IgD-negative memory B cell (primary cell): ENCODE data around the gene HNRNPLL. TPM values are rescaled to one million over a fixed set of nuclear protein-coding genes. Genes with fewer than 3 reads are reported as not detected.

Experiments
- H3K27ac Mint-ChIP-seq, 3 donors: one replicate each; pipeline ENCODE4 v1.8.0; 2020 to 2022; ENCODE audit warnings: mild to moderate bottlenecking in 3 of 3, mixed read lengths in 3 of 3, moderate library complexity in 1 of 3
- H3K27me3 Mint-ChIP-seq: one replicate; pipeline ENCODE4 v1.8.0; 2021; ENCODE audit warnings: mixed read lengths
- H3K36me3 Mint-ChIP-seq: one replicate; pipeline ENCODE4 v1.8.0; 2020; ENCODE audit warnings: mild to moderate bottlenecking, mixed read lengths
- H3K4me1 Mint-ChIP-seq, 3 donors: one replicate each; pipeline ENCODE4 v1.8.0; 2020 to 2022; ENCODE audit warnings: mixed read lengths in 3 of 3, mild to moderate bottlenecking in 1 of 3
- H3K4me3 Mint-ChIP-seq, 4 donors: one replicate each; pipeline ENCODE4 v1.8.0; 2020 to 2022; ENCODE audit warnings: mild to moderate bottlenecking in 4 of 4, mixed read lengths in 4 of 4, moderate library complexity in 3 of 4
- H3K9me3 Mint-ChIP-seq, 3 donors: one replicate each; pipeline ENCODE4 v1.8.0; 2020 to 2021; ENCODE audit warnings: mixed read lengths in 3 of 3, mild to moderate bottlenecking in 1 of 3
- polyA plus RNA-seq: library from polyadenylated mRNA; unstranded; fragments of 300-500 nt; fragmentation: Illumina TruSeq; gene quantifications from one replicate; pipeline ENCODE4 v1.2.3, GENCODE V29; 2021

HNRNPLL gene
- polyA plus RNA-seq, 1 donor from 2014 or later: 3.1 TPM

- Mint-ChIP-seq H3K36me3 (peaks cover 2% of the 10 kb centered on the region), H3K27me3 (peaks cover 24% of the 10 kb centered on the region), H3K27ac (no peak overlapping the region), H3K4me3 (no peak overlapping the region), H3K4me1 (peaks cover 0 to 1% (median 0%) of the 10 kb centered on the region in 3 donors), H3K9me3 (peaks cover 0 to 3% (median 0%) of the 10 kb centered on the region in 3 donors)
These were observed 11.6 kb downstream of the HNRNPLL start for GRCh38 chr2:38591152-38591551.

- H3K9me3 Mint-ChIP-seq: peaks cover 0 to 3% (median 0%) of the 10 kb centered on the region in 3 donors
- no peak overlapping the region for H3K4me3 Mint-ChIP-seq
- peaks cover 2% of the 10 kb centered on the region for H3K36me3 Mint-ChIP-seq
- H3K27me3 Mint-ChIP-seq: peaks cover 20% of the 10 kb centered on the region
- peaks cover 0 to 1% (median 0%) of the 10 kb centered on the region in 3 donors for H3K4me1 Mint-ChIP-seq
- no peak overlapping the region for H3K27ac Mint-ChIP-seq
These were observed 12.7 kb downstream of the HNRNPLL start for GRCh38 chr2:38590053-38590452.

DNA sequence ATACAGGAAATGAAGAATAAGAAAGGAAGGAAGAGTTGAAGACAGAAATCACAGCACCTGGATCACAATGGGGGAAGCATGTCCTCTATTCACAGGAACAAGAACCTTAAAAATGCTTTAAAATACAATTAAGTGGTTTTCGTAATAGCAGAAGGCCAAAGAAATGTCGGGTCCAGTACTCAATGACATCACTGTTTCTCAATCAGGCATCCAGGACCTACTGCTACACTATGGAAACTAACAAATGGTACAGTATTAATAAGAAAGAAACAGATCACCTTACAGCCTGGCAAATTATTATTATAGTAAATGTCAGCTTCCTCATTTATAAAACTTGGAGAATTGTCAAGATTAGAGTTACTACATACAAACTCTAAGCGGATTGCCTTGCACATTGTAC, 15.8 kb downstream of the HNRNPLL start:
- no peaks in the 10 kb centered on the region for H3K4me1 Mint-ChIP-seq
- H3K9me3 Mint-ChIP-seq: peaks cover 0 to 3% (median 0%) of the 10 kb centered on the region in 3 donors
- H3K27ac Mint-ChIP-seq: no peak overlapping the region
- peaks cover 2% of the 10 kb centered on the region for H3K36me3 Mint-ChIP-seq
- H3K4me3 Mint-ChIP-seq: no peak overlapping the region
- peaks cover 10% of the 10 kb centered on the region for H3K27me3 Mint-ChIP-seq

GRCh38 chr2:38584881-38585280, 17.8 kb downstream of the HNRNPLL start:
- Mint-ChIP-seq H3K27me3 (peaks cover 7% of the 10 kb centered on the region), H3K27ac (no peak overlapping the region), H3K9me3 (peaks cover 0 to 3% (median 0%) of the 10 kb centered on the region in 3 donors), H3K4me3 (no peak overlapping the region), H3K36me3 (peaks cover 2% of the 10 kb centered on the region), H3K4me1 (no peaks in the 10 kb centered on the region)

DNA sequence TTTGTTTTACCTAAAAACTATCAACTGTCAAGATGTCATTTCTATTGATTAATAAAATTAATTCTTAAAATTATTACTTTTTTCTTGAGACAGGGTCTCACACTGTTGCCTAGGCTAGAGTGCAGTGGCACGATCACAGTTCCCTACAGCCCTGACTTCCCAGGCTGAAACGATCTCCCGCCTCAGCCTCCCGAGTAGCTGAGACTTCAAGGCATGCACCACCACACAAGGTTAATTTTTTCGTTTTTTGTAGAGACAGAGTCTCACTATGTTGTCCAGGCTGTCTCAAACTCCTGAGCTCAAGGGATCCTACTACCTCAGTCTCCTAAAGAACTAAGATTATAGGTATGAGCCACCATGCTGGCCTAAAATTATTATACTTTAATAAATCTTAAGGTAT, 18.7 kb downstream of the HNRNPLL start:
- H3K4me3 Mint-ChIP-seq: no peak overlapping the region
- peaks cover 0 to 3% (median 0%) of the 10 kb centered on the region in 3 donors for H3K9me3 Mint-ChIP-seq
- peaks cover 6% of the 10 kb centered on the region for H3K27me3 Mint-ChIP-seq
- no peaks in the 10 kb centered on the region for H3K4me1 Mint-ChIP-seq
- H3K27ac Mint-ChIP-seq: no peak overlapping the region
- peaks cover 2% of the 10 kb centered on the region for H3K36me3 Mint-ChIP-seq

GRCh38 chr2:38583524-38583923, 19.2 kb downstream of the HNRNPLL start:
- Mint-ChIP-seq H3K4me3 (no peak overlapping the region), H3K9me3 (peaks cover 0 to 3% (median 0%) of the 10 kb centered on the region in 3 donors), H3K4me1 (no peaks in the 10 kb centered on the region), H3K27me3 (peaks cover 6% of the 10 kb centered on the region), H3K36me3 (peaks cover 2% of the 10 kb centered on the region), H3K27ac (no peak overlapping the region)

GRCh38 chr2:38581193-38582147, 21.3 kb downstream of the HNRNPLL start:
- Mint-ChIP-seq H3K27ac (no peak overlapping the region), H3K9me3 (no peaks in the 10 kb centered on the region), H3K36me3 (no peaks in the 10 kb centered on the region), H3K27me3 (peaks cover 3% of the 10 kb centered on the region), H3K4me1 (no peaks in the 10 kb centered on the region), H3K4me3 (no peak overlapping the region)

GRCh38 chr2:38580115-38580636, 22.6 kb downstream of the HNRNPLL start:
- H3K4me1 Mint-ChIP-seq: no peaks in the 10 kb centered on the region
- no peak overlapping the region for H3K27ac Mint-ChIP-seq
- H3K4me3 Mint-ChIP-seq: no peak overlapping the region
- no peaks in the 10 kb centered on the region for H3K36me3 Mint-ChIP-seq
- no peaks in the 10 kb centered on the region for H3K9me3 Mint-ChIP-seq
- H3K27me3 Mint-ChIP-seq: peaks cover 3% of the 10 kb centered on the region

GRCh38 chr2:38578832-38579231, 23.9 kb downstream of the HNRNPLL start:
- no peak overlapping the region for H3K27ac Mint-ChIP-seq
- H3K9me3 Mint-ChIP-seq: no peaks in the 10 kb centered on the region
- H3K27me3 Mint-ChIP-seq: peaks cover 3% of the 10 kb centered on the region
- H3K4me3 Mint-ChIP-seq: no peak overlapping the region
- H3K4me1 Mint-ChIP-seq: no peaks in the 10 kb centered on the region
- H3K36me3 Mint-ChIP-seq: no peaks in the 10 kb centered on the region

DNA sequence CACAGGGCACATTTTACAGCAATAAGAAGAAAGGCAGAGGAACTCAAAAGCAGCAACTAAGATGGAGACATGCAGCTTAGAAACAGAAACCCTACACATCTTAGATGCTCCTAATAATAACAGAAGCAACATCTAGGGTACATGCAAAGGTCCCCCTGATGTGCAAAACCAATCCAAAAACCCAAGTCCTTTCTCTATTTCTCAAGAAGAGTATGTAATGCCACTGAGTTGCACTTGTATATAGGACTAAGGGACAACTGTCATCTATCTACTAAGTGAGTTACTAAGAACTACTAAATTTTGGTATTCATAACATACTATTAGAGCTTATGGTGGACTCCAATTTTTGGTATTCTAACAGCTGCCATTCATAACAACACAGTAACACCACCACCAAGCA, 28.4 kb downstream of the HNRNPLL start:
- Mint-ChIP-seq H3K36me3 (no peaks in the 10 kb centered on the region), H3K9me3 (no peaks in the 10 kb centered on the region), H3K4me3 (no peak overlapping the region), H3K27me3 (no peaks in the 10 kb centered on the region), H3K4me1 (no peaks in the 10 kb centered on the region), H3K27ac (no peak overlapping the region)

DNA sequence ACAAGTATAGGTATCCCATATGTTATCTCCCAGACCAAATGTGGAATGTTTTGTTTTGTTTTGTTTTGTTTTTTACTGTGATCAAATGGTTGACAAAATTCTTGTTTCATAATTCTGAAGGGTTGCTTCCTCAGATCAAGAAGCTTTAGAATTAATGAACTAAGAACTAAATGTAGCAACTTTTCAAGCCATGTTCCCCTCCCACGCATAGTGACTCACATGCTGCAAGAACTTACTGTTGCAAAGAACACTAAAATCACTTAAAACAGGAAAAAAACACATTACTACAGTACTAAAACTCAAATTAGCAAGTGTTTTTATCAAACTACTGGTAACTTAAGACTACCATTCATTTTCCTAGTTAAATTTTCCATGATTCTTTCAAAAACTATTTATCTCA, 30.6 kb downstream of the HNRNPLL start:
- no peaks in the 10 kb centered on the region for H3K27me3 Mint-ChIP-seq
- H3K4me3 Mint-ChIP-seq: no peak overlapping the region
- no peak overlapping the region for H3K27ac Mint-ChIP-seq
- H3K9me3 Mint-ChIP-seq: no peaks in the 10 kb centered on the region
- H3K36me3 Mint-ChIP-seq: no peaks in the 10 kb centered on the region
- H3K4me1 Mint-ChIP-seq: no peaks in the 10 kb centered on the region

GRCh38 chr2:38571193-38571592, 31.5 kb downstream of the HNRNPLL start:
- Mint-ChIP-seq H3K27me3 (no peaks in the 10 kb centered on the region), H3K36me3 (peaks cover 1% of the 10 kb centered on the region), H3K4me1 (no peaks in the 10 kb centered on the region), H3K9me3 (no peaks in the 10 kb centered on the region), H3K27ac (no peak overlapping the region), H3K4me3 (no peak overlapping the region)

DNA sequence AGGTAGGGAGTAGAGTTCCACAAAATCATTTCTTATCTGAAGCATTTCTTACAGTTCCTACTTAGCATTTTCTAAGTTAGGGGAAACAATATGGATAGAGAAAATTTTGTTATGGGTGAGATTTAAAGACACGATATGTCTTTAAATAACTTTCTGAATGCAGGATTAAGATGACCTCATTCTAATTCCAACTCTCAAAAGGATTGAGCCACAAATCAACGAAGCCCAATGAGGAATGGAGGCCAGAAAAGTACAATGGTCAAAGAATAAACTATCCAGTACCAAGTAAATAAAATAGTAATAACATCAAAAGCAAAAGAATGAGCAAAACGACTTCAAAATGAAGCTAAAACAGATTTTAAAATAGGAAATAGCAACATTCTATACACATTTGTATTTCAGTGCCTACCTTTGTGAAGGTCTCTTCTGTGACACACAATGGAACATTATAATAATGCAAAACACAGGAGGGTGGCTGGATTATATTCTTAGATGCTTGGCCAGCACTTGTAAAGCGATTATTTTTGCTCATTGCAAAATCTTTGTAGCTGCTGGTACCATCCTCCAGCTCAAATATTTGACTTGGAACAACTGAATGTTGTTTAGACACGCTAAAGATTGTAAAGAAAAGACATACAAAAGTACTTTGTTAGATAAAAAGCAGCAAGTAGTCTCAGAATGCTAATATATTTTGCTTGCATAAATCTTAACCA, 33.8 kb downstream of the HNRNPLL start:
- peaks cover 1% of the 10 kb centered on the region for H3K36me3 Mint-ChIP-seq
- H3K4me1 Mint-ChIP-seq: no peaks in the 10 kb centered on the region
- no peaks in the 10 kb centered on the region for H3K27me3 Mint-ChIP-seq
- no peak overlapping the region for H3K27ac Mint-ChIP-seq
- no peaks in the 10 kb centered on the region for H3K9me3 Mint-ChIP-seq
- no peak overlapping the region for H3K4me3 Mint-ChIP-seq

DNA sequence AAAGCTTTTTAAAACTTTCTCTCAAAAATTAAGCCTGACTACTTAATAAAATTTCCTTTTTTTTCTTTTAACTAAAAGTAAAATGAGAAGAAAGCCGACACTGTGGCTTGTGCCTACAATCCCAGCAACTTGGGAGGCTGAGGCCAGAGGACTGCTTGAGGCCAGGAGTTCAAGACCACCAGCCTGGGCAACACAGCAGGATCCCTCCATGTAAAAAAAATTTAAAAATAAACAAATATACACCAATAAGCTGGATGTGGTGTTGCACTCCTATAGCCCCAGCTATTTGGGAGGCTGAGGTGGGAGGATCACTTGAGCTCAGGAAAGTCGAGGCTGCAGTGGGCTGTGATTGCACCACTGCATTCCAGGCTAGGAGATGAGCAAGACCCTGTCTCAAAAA, 37.4 kb downstream of the HNRNPLL start:
- H3K4me1 Mint-ChIP-seq: no peaks in the 10 kb centered on the region
- H3K27ac Mint-ChIP-seq: no peak overlapping the region
- H3K4me3 Mint-ChIP-seq: no peak overlapping the region
- no peaks in the 10 kb centered on the region for H3K9me3 Mint-ChIP-seq
- peaks cover 1% of the 10 kb centered on the region for H3K36me3 Mint-ChIP-seq
- H3K27me3 Mint-ChIP-seq: no peaks in the 10 kb centered on the region

DNA sequence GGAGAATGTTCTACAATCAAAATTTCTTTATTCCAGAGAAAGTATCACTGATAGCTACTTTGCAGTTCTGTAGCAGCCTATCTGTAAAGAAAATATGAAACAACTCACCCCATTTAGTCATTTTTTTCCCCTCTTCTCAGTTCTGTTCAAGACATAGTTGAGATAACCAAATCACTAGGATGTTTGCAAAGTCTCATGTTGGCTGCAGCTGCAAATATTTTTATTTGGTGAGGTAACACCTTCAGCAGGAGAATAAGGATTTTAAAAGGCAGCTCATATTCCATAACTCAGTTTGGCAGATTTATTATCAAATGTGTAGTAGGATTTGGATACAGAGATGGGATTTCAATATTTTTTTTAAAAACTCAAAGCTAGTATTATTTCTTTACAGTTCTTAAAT, 41.0 kb downstream of the HNRNPLL start:
- H3K27ac Mint-ChIP-seq: no peak overlapping the region
- peaks cover 3% of the 10 kb centered on the region for H3K27me3 Mint-ChIP-seq
- H3K9me3 Mint-ChIP-seq: no peaks in the 10 kb centered on the region
- peaks cover 1% of the 10 kb centered on the region for H3K36me3 Mint-ChIP-seq
- no peak overlapping the region for H3K4me3 Mint-ChIP-seq
- H3K4me1 Mint-ChIP-seq: no peaks in the 10 kb centered on the region
